HUES48 (cell line): ENCODE data around the gene ASCL2.

Experiments
- H3K27ac ChIP-seq: one replicate; pipeline ENCODE4 v1.7.0; 2013; ENCODE audit warnings: low read depth, low read length, inconsistent platforms
- H3K27me3 ChIP-seq: 2 replicates; pipeline ENCODE4 v1.6.1; 2013; ENCODE audit warnings: mild to moderate bottlenecking, low read length; ENCODE audit not compliant: control insufficient read depth, insufficient read depth
- H3K36me3 ChIP-seq: 2 replicates; pipeline ENCODE4 v1.6.1; 2013; ENCODE audit warnings: low read length; ENCODE audit not compliant: control insufficient read depth, insufficient read depth
- H3K4me1 ChIP-seq: 2 replicates; pipeline ENCODE4 v1.6.1; 2013; ENCODE audit warnings: mild to moderate bottlenecking, low read length; ENCODE audit not compliant: control insufficient read depth, insufficient read depth
- H3K4me3 ChIP-seq: 2 replicates; pipeline ENCODE4 v1.5.1; 2013; ENCODE audit warnings: mild to moderate bottlenecking, low read depth, low read length
- H3K9ac ChIP-seq: 2 replicates; pipeline ENCODE4 v1.6.1; 2013; ENCODE audit warnings: mild to moderate bottlenecking, low read depth, low read length, moderate library complexity
- H3K9me3 ChIP-seq: 2 replicates; pipeline ENCODE4 v1.6.1; 2013; ENCODE audit warnings: low read length; ENCODE audit not compliant: control insufficient read depth, insufficient read depth

ASCL2 gene

DNA sequence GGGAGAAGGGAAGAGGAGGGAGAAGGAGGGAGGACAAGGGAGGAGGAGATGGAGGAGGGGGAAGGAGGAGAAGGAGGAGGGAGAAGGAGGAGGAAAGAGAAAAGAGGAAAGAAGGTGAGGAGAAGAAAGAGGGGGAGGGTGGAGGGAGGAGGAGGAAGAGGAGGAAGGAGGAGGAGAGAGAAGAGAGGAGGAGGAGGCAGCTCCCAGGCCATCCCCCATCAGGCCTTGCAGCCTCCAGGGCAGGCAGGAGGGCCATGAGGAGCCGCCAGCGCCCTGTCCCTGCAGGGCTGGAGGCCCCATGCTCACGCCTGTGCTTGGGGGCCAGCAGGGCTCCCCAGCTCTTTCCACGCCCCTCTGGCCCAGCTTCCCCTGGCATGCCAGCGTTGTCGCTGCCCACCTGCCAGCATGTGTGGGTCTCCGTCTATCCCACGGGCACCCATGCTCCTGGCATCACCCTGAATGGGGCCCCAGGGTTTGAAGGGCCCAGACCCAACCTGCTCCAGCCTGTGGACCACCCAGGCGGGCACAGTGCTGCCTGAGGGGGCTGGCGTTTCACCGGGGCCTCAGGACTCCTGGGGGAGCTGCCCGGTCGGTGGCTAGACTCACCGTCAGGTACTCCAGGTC lies 36.6 kb upstream of the ASCL2 start:
- Histone ChIP-seq H3K4me3 (no peak overlapping the region), H3K9me3 (no peaks in the 10 kb centered on the region), H3K4me1 (no peaks in the 10 kb centered on the region), H3K9ac (no peak overlapping the region), H3K36me3 (no peaks in the 10 kb centered on the region), H3K27ac (no peak overlapping the region), H3K27me3 (no peaks in the 10 kb centered on the region)

DNA sequence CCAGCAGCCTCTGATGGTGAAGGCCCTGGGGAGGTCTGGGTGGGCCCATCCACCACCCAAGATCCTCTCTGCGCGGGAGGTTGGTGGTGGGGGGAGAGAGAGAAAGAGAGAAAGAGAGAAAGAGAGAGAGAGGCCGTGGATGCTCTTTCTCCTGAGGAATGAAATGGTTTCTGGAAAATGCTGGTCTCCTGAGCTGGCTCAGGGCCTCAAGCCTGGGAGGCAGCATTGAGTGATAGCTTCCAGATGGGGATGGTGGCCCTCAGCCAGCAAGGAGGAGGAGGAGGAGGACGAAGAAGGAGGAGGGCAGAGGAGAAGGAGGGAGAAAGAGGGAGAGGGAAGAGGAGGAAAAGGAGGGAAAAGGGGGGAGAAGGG lies 36.0 kb upstream of the ASCL2 start:
- no peaks in the 10 kb centered on the region for H3K27me3 ChIP-seq
- H3K4me3 ChIP-seq: no peak overlapping the region
- no peaks in the 10 kb centered on the region for H3K36me3 ChIP-seq
- no peaks in the 10 kb centered on the region for H3K4me1 ChIP-seq
- H3K9me3 ChIP-seq: no peaks in the 10 kb centered on the region
- H3K9ac ChIP-seq: no peak overlapping the region
- H3K27ac ChIP-seq: no peak overlapping the region

GRCh38 chr11:2305788-2306451 lies 35.5 kb upstream of the ASCL2 start:
- H3K36me3 ChIP-seq: no peaks in the 10 kb centered on the region
- H3K9ac ChIP-seq: no peak overlapping the region
- no peak overlapping the region for H3K4me3 ChIP-seq
- H3K9me3 ChIP-seq: no peaks in the 10 kb centered on the region
- no peak overlapping the region for H3K27ac ChIP-seq
- H3K27me3 ChIP-seq: no peaks in the 10 kb centered on the region
- no peaks in the 10 kb centered on the region for H3K4me1 ChIP-seq

GRCh38 chr11:2305140-2305778 lies 34.9 kb upstream of the ASCL2 start:
- Histone ChIP-seq H3K9ac (no peak overlapping the region), H3K4me3 (no peak overlapping the region), H3K4me1 (no peaks in the 10 kb centered on the region), H3K9me3 (no peaks in the 10 kb centered on the region), H3K27me3 (no peaks in the 10 kb centered on the region), H3K36me3 (no peaks in the 10 kb centered on the region), H3K27ac (no peak overlapping the region)

GRCh38 chr11:2304506-2305139 lies 34.2 kb upstream of the ASCL2 start:
- no peak overlapping the region for H3K4me3 ChIP-seq
- H3K9ac ChIP-seq: no peak overlapping the region
- no peaks in the 10 kb centered on the region for H3K36me3 ChIP-seq
- H3K27ac ChIP-seq: no peak overlapping the region
- no peaks in the 10 kb centered on the region for H3K9me3 ChIP-seq
- H3K4me1 ChIP-seq: no peaks in the 10 kb centered on the region
- no peaks in the 10 kb centered on the region for H3K27me3 ChIP-seq

GRCh38 chr11:2303627-2304505 lies 33.5 kb upstream of the ASCL2 start:
- no peak overlapping the region for H3K9ac ChIP-seq
- H3K4me1 ChIP-seq: no peaks in the 10 kb centered on the region
- no peaks in the 10 kb centered on the region for H3K36me3 ChIP-seq
- no peaks in the 10 kb centered on the region for H3K27me3 ChIP-seq
- no peak overlapping the region for H3K27ac ChIP-seq
- H3K4me3 ChIP-seq: no peak overlapping the region
- H3K9me3 ChIP-seq: no peaks in the 10 kb centered on the region

- H3K27ac ChIP-seq: no peak overlapping the region
- H3K4me3 ChIP-seq: no peak overlapping the region
- H3K4me1 ChIP-seq: no peaks in the 10 kb centered on the region
- no peaks in the 10 kb centered on the region for H3K27me3 ChIP-seq
- H3K9ac ChIP-seq: no peak overlapping the region
- H3K36me3 ChIP-seq: no peaks in the 10 kb centered on the region
- H3K9me3 ChIP-seq: no peaks in the 10 kb centered on the region
Measured at GRCh38 chr11:2302896-2303626, 32.7 kb upstream of the ASCL2 start.

GRCh38 chr11:2302306-2302895 lies 32.0 kb upstream of the ASCL2 start:
- Histone ChIP-seq H3K27ac (no peak overlapping the region), H3K27me3 (no peaks in the 10 kb centered on the region), H3K4me1 (no peaks in the 10 kb centered on the region), H3K4me3 (no peak overlapping the region), H3K9ac (no peak overlapping the region), H3K36me3 (no peaks in the 10 kb centered on the region), H3K9me3 (no peaks in the 10 kb centered on the region)

- Histone ChIP-seq H3K27ac (no peak within 1 kb of the TSS), H3K36me3 (no peaks in the 10 kb centered on the region), H3K4me3 (no peak within 1 kb of the TSS), H3K9ac (no peak within 1 kb of the TSS), H3K4me1 (no peaks in the 10 kb centered on the region), H3K9me3 (no peaks in the 10 kb centered on the region), H3K27me3 (no peaks in the 10 kb centered on the region)
Measured at GRCh38 chr11:2301631-2302305, 31.4 kb upstream of the ASCL2 start, which contains the start of the genes C11orf21 and TSPAN32. Gene C11orf21, minus strand, starts transcription at chr11:2301918. Its CDS starts 110 bp downstream, at chr11:2301808. Gene TSPAN32, plus strand, starts transcription at chr11:2302013. Its CDS starts 137 bp downstream, at chr11:2302150.
